Measurements from ENCODE around the gene IFITM5. TPM values are rescaled to one million over a fixed set of nuclear protein-coding genes. Genes with fewer than 3 reads are reported as not detected.

IFITM5 gene
- total RNA-seq, 1 experiment from 2014 or later, result not detected

DNA sequence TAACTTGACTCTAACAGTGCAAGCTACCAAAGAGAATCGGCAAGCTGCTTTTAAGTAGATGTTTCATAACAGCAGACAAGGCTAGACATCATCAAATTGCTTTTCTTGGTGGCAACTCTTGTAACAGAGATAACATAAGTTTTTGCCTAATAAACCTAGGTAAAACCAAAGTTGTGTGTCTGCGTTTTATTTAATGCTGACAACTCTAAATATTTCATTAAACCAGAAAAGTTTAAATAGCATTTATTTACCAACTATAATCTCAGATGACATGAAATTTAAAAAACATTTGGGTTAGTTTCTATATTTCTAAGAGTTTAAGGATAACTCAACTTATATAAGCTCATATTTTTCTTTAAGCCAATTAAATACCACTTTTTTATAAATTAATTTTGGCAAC, 40.6 kb upstream of the IFITM5 start:
- H3K27ac ChIP-seq (ENCODE audit: insufficient read length, low read depth, low read length), result no peak overlapping the region
- no peak overlapping the region for H2AK5ac ChIP-seq (ENCODE audit: insufficient read length, low read length)
- H3K79me2 ChIP-seq (ENCODE audit: insufficient read depth, low read length), result no peaks in the 10 kb centered on the region
- no peak overlapping the region for H3T11ph ChIP-seq (ENCODE audit: low read length)
- H3K4me1 ChIP-seq (ENCODE audit: insufficient read depth, low read length), result peaks cover 12% of the 10 kb centered on the region
- H4K20me1 ChIP-seq (ENCODE audit: control insufficient read depth, insufficient read depth, insufficient read length), result no peaks in the 10 kb centered on the region
- H3K27me3 ChIP-seq (ENCODE audit: insufficient read depth, low read length), result no peaks in the 10 kb centered on the region
- Mint-ChIP-seq H3K4me3 (no peak overlapping the region), H3K4me1 (peaks cover 40 to 44% of the 10 kb centered on the region in 2 experiments), H3K27me3 (ENCODE audit: low read depth) (no peaks in the 10 kb centered on the region), H3K9me3 (peaks cover 0 to 2% of the 10 kb centered on the region in 2 experiments; a peak in 2 of 5 replicates), H3K36me3 (ENCODE audit: insufficient read depth in 1 of 3, low read depth in 3 of 3) (no peaks in the 10 kb centered on the region), H3K27ac (peak overlapping the region in 2 of 3 experiments; percentile 93 to 99; a peak in 2 of 7 replicates)
- no peak overlapping the region for H3K23ac ChIP-seq (ENCODE audit: insufficient read length, low read depth, low read length)
- no peak overlapping the region for H2BK15ac ChIP-seq (ENCODE audit: low read depth, low read length)
- no peaks in the 10 kb centered on the region for H3K9me3 ChIP-seq (ENCODE audit: control insufficient read depth, low read depth, low read length)
- H3K23me2 ChIP-seq (ENCODE audit: insufficient read length, low read depth, low read length, poor library complexity, severe bottlenecking), result no peaks in the 10 kb centered on the region
- no peak overlapping the region for H3K4me2 ChIP-seq (ENCODE audit: insufficient read depth, insufficient read length, low read length)
- no peak overlapping the region for H3K4ac ChIP-seq (ENCODE audit: low read depth, low read length)
- H3K18ac ChIP-seq (ENCODE audit: insufficient read length, low read depth, low read length), result no peak overlapping the region
- H4K5ac ChIP-seq (ENCODE audit: insufficient read length, low read depth, low read length), result no peak overlapping the region
- WGBS (ENCODE audit: extremely low coverage, insufficient read length, low lambda C conversion rate), result no CpG with 5 or more reads among the region's 2 CpGs
- H2BK120ac ChIP-seq (ENCODE audit: low read depth, low read length, poor library complexity, severe bottlenecking), result no peak overlapping the region
- DNase-seq, result no peak
- no peak overlapping the region for H3K9ac ChIP-seq (ENCODE audit: extremely low read depth, insufficient read length, low read length)
- no peak overlapping the region for H4K91ac ChIP-seq (ENCODE audit: insufficient read length, low read depth, low read length)
- no peak overlapping the region for H3K56ac ChIP-seq (ENCODE audit: insufficient read length, low read depth, low read length)
- H2BK12ac ChIP-seq (ENCODE audit: insufficient read length, low read depth, low read length), result no peak overlapping the region
- no peak overlapping the region for H2BK20ac ChIP-seq (ENCODE audit: low read depth, low read length, poor library complexity, severe bottlenecking)
- H2AFZ ChIP-seq (ENCODE audit: low read length), result no peak overlapping the region
- no peaks in the 10 kb centered on the region for H3K79me1 ChIP-seq (ENCODE audit: insufficient read depth, low read depth, low read length, poor library complexity, severe bottlenecking)
- no peak overlapping the region for H2BK5ac ChIP-seq (ENCODE audit: insufficient read length, low read length)
- no peak overlapping the region for H3K14ac ChIP-seq (ENCODE audit: insufficient read depth, low read length)
- no peak overlapping the region for H4K8ac ChIP-seq (replicated peaks; ENCODE audit: insufficient read length, low read depth, low read length)
- TF ChIP-seq, protein P1, sequence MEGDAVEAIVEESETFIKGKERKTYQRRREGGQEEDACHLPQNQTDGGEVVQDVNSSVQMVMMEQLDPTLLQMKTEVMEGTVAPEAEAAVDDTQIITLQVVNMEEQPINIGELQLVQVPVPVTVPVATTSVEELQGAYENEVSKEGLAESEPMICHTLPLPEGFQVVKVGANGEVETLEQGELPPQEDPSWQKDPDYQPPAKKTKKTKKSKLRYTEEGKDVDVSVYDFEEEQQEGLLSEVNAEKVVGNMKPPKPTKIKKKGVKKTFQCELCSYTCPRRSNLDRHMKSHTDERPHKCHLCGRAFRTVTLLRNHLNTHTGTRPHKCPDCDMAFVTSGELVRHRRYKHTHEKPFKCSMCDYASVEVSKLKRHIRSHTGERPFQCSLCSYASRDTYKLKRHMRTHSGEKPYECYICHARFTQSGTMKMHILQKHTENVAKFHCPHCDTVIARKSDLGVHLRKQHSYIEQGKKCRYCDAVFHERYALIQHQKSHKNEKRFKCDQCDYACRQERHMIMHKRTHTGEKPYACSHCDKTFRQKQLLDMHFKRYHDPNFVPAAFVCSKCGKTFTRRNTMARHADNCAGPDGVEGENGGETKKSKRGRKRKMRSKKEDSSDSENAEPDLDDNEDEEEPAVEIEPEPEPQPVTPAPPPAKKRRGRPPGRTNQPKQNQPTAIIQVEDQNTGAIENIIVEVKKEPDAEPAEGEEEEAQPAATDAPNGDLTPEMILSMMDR (conservative IDR thresholded peaks at IDR 0.05), result no peak
